Upper lobe of left lung (tissue), 6 donors: Measurements from ENCODE around the gene IQSEC1. TPM values are rescaled to one million over a fixed set of nuclear protein-coding genes. Genes with fewer than 3 reads are reported as not detected.
A peak's percentile ranks its signal among the peaks of the same experiment; 100 is the strongest.
"Not testable (repeated sequence)": the region's sequence is repeated elsewhere in the genome, so short reads cannot be mapped to it uniquely, and the experiment has no call there.

Source experiments
- ATAC-seq, 2 donors: fragments of 200-7000 bp; cut with Tn5 transposase; one replicate each; pipeline ENCODE4 v1.9.1; 2022; ENCODE audit warnings: mild to moderate bottlenecking in 2 of 2, moderate library complexity in 2 of 2; ENCODE audit not compliant: low FRiP score in 2 of 2
- DNase-seq, 2 donors: peaks; one replicate each; pipeline ENCODE4 v3.0.0-alpha.2; 2019 to 2020
- H3K27ac ChIP-seq, 4 donors: fragments of 200-600 bp; sonication (generic); one replicate each; pipeline ENCODE4 v1.5.1; 2016 to 2019
- H3K27me3 ChIP-seq, 4 donors: fragments of 200-600 bp; sonication (generic); one replicate each; pipeline ENCODE4 v1.5.1; 2017 to 2019
- H3K36me3 ChIP-seq, 4 donors: fragments of 200-600 bp; sonication (generic); one replicate each; pipeline ENCODE4 v1.5.1; 2016 to 2019
- H3K4me1 ChIP-seq, 4 donors: fragments of 200-600 bp; sonication (generic); one replicate each; pipeline ENCODE4 v1.5.1; 2018 to 2019
- H3K4me3 ChIP-seq, 4 donors: fragments of 200-600 bp; sonication (generic); one replicate each; pipeline ENCODE4 v1.5.1; 2017 to 2019; ENCODE audit warnings: mild to moderate bottlenecking in 2 of 4, moderate library complexity in 1 of 4
- H3K9me3 ChIP-seq, 4 donors: fragments of 200-600 bp; sonication (generic); one replicate each; pipeline ENCODE4 v1.5.1; 2018 to 2019
- EP300 ChIP-seq, 4 donors: sonication (generic); formaldehyde crosslinking; IDR thresholded peaks; one replicate each; pipeline ENCODE4 v1.5.1; 2017; ENCODE audit warnings: antibody characterized with exemption in 4 of 4, control low read depth in 2 of 4
- POLR2A ChIP-seq, 4 donors: fragments of 450-650 bp; IDR thresholded peaks; one replicate each; pipeline ENCODE4 v1.5.1; 2016 to 2017; ENCODE audit warnings: antibody characterized with exemption in 4 of 4, mild to moderate bottlenecking in 2 of 4
- POLR2AphosphoS5 ChIP-seq, 2 donors: sonication (generic); formaldehyde crosslinking; IDR thresholded peaks; one replicate each; pipeline ENCODE4 v1.5.1; 2017; ENCODE audit warnings: antibody characterized with exemption in 2 of 2
- WGBS, 2 donors: methylation state at CpG; one replicate each; pipeline ENCODE4 v1.1.5; 2017 to 2018; 5-methylcytosine and 5-hydroxymethylcytosine counted together
- total RNA-seq, 6 donors: library from RNA; depleted of rRNA in 4 of 6; stranded (reverse); fragments of >200 nt in 4 of 6; gene quantifications; one replicate each; pipeline versions ENCODE4 v1.1.0 to v1.2.1, GENCODE V29; 2016 to 2021
- TF ChIP-seq, protein P1 (sequence below), 6 experiments: fragments of 450-650 bp in 4 of 6; fragments of 200-600 bp in 2 of 6; sonication (generic) in 2 of 6; IDR thresholded peaks; one replicate each; pipeline ENCODE4 v1.5.1; 2016 to 2019; ENCODE audit warnings: antibody characterized with exemption in 6 of 6
- donor health status: DM: no; HTN: no; CAD: no; lungs with moderate emphysema.
- donor health status: DM: no; HTN: yes; CAD: no; lungs with severe emphysema.

The IQSEC1 gene
- total RNA-seq, 6 donors from 2014 or later, result 51.1 to 105 (median 81.0) TPM

- TF ChIP-seq POLR2A (IDR thresholded peaks at IDR 0.05) (no peak), EP300 (IDR thresholded peaks at IDR 0.05) (no peak), POLR2AphosphoS5 (IDR thresholded peaks at IDR 0.05) (no peak)
- TF ChIP-seq, protein P1, sequence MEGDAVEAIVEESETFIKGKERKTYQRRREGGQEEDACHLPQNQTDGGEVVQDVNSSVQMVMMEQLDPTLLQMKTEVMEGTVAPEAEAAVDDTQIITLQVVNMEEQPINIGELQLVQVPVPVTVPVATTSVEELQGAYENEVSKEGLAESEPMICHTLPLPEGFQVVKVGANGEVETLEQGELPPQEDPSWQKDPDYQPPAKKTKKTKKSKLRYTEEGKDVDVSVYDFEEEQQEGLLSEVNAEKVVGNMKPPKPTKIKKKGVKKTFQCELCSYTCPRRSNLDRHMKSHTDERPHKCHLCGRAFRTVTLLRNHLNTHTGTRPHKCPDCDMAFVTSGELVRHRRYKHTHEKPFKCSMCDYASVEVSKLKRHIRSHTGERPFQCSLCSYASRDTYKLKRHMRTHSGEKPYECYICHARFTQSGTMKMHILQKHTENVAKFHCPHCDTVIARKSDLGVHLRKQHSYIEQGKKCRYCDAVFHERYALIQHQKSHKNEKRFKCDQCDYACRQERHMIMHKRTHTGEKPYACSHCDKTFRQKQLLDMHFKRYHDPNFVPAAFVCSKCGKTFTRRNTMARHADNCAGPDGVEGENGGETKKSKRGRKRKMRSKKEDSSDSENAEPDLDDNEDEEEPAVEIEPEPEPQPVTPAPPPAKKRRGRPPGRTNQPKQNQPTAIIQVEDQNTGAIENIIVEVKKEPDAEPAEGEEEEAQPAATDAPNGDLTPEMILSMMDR (IDR thresholded peaks at IDR 0.05), result no peak
- H3K27me3 ChIP-seq, result no peaks in the 10 kb centered on the region
- H3K36me3 ChIP-seq, result no peaks in the 10 kb centered on the region
- ATAC-seq (no peak), DNase-seq (no peak)
- H3K27ac ChIP-seq, result no peak overlapping the region
- 95% methylated on average over 8 of the region's 8 CpGs for WGBS, 2 donors
- peaks cover 0 to 11% (median 0%) of the 10 kb centered on the region in 4 donors for H3K9me3 ChIP-seq
- no peak overlapping the region for H3K4me3 ChIP-seq
- peaks cover 0 to 4% (median 0%) of the 10 kb centered on the region in 4 donors for H3K4me1 ChIP-seq
Observed at GRCh38 chr3:12862387-12862786, 210.8 kb downstream of the IQSEC1 start.

DNA sequence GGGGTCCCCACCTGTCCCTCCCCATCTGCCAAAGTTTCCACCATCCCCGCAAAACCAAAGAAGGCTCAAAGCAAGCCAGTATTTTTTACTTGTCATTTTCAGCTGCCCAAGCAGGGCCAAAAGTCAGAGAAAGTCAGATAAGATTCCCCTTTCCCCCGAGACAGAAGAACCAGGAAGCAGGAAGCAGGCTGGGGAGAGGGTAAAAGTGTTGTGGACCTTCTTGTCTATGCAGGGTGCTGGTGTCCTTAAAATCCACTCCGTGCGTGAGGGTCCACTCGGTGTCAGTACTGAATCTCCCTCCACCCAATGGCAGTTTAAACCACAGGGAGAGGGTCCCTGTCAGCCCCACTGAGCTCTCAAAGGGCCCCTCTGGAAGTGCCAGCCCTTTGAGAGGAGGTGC, 211.6 kb downstream of the IQSEC1 start:
- Histone ChIP-seq H3K36me3 (no peaks in the 10 kb centered on the region), H3K9me3 (peaks cover 0 to 11% (median 0%) of the 10 kb centered on the region in 4 donors), H3K27me3 (no peaks in the 10 kb centered on the region), H3K27ac (no peak overlapping the region), H3K4me3 (no peak overlapping the region), H3K4me1 (peaks cover 0 to 4% (median 0%) of the 10 kb centered on the region in 4 donors)
- 78 to 84% methylated on average over 5 of the region's 5 CpGs for WGBS, 2 donors
- DNase-seq, result no peak
- TF ChIP-seq POLR2AphosphoS5 (IDR thresholded peaks at IDR 0.05) (no peak), POLR2A (IDR thresholded peaks at IDR 0.05) (no peak), EP300 (IDR thresholded peaks at IDR 0.05) (no peak)
- TF ChIP-seq, protein P1 (IDR thresholded peaks at IDR 0.05), result no peak
- no peak for ATAC-seq

GRCh38 chr3:12859840-12860239, 213.4 kb downstream of the IQSEC1 start:
- DNase-seq, result no peak
- WGBS, 2 donors, result 49 to 62% methylated on average over 5 to 7 of the region's 7 CpGs
- Histone ChIP-seq H3K36me3 (no peaks in the 10 kb centered on the region), H3K4me1 (peaks cover 0 to 4% (median 0%) of the 10 kb centered on the region in 4 donors), H3K9me3 (peaks cover 0 to under 1% (median 0%) of the 10 kb centered on the region in 4 donors), H3K27me3 (no peaks in the 10 kb centered on the region), H3K27ac (no peak overlapping the region), H3K4me3 (no peak overlapping the region)
- TF ChIP-seq EP300 (IDR thresholded peaks at IDR 0.05) (no peak), POLR2A (IDR thresholded peaks at IDR 0.05) (no peak), POLR2AphosphoS5 (IDR thresholded peaks at IDR 0.05) (no peak)
- TF ChIP-seq, protein P1 (IDR thresholded peaks at IDR 0.05), result no peak
- ATAC-seq, result peak in 1 of 2 donors; percentile 35

GRCh38 chr3:12856626-12857025, 216.6 kb downstream of the IQSEC1 start:
- 89 to 100% methylated on average over 1 to 4 of the region's 5 CpGs for WGBS, 2 donors
- H3K4me3 ChIP-seq, result no peak overlapping the region
- no peaks in the 10 kb centered on the region for H3K27me3 ChIP-seq
- ATAC-seq (no peak), DNase-seq (no peak)
- TF ChIP-seq, protein P1 (IDR thresholded peaks at IDR 0.05), result no peak
- TF ChIP-seq POLR2AphosphoS5 (IDR thresholded peaks at IDR 0.05) (no peak), EP300 (IDR thresholded peaks at IDR 0.05) (no peak), POLR2A (IDR thresholded peaks at IDR 0.05) (no peak)
- H3K36me3 ChIP-seq, result no peaks in the 10 kb centered on the region
- no peak overlapping the region for H3K27ac ChIP-seq
- H3K4me1 ChIP-seq, result peaks cover 0 to 4% (median 0%) of the 10 kb centered on the region in 4 donors
- no peaks in the 10 kb centered on the region for H3K9me3 ChIP-seq

DNA sequence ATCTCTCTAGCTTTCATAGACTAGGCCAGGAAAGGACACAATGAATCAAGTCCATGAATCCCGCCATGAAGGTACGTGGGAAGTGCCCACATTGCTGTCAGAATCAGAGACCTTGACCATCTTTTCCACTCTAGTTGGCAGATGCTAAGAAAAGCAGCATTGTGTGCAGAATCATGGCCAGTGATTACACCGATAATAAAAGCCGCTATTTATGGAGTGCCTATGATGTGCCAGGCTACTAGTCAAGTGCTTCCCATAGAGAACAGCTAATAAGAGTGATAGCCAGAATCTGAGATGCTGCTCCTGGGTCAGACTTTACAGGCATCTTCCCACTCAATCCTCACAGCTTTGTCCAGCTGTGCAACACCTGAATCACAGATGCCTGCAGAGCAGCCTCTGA, 218.7 kb downstream of the IQSEC1 start:
- WGBS, 2 donors, result 86 to 87% methylated on average over 4 of the region's 4 CpGs
- DNase-seq, result no peak
- TF ChIP-seq POLR2AphosphoS5 (IDR thresholded peaks at IDR 0.05) (no peak), POLR2A (IDR thresholded peaks at IDR 0.05) (no peak), EP300 (IDR thresholded peaks at IDR 0.05) (no peak)
- TF ChIP-seq, protein P1 (IDR thresholded peaks at IDR 0.05), result no peak
- Histone ChIP-seq H3K27ac (no peak overlapping the region), H3K4me1 (no peaks in the 10 kb centered on the region), H3K9me3 (no peaks in the 10 kb centered on the region), H3K4me3 (no peak overlapping the region), H3K36me3 (no peaks in the 10 kb centered on the region), H3K27me3 (no peaks in the 10 kb centered on the region)
- no peak for ATAC-seq

DNA sequence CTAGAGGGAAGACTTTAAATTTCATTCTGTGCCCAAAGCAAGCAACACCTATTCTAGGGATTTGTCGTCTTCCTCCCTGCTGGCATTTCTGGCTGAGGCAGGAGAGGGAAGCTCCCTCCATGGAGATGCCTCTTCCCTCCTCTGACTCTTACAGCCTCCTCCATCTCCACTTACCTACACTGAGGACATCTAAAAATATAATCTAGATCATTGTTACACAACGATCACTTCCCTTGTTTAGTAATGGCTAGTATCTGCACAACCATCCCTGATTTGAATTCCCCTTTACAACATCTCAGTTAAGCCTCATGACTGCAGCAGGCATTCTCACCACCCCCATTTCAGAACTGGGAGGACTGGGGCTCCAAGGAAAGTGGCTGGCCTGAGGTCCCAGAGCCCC, 219.4 kb downstream of the IQSEC1 start:
- ATAC-seq, result peak in 1 of 2 donors; percentile 15
- not testable (repeated sequence) for H3K4me1 ChIP-seq, H3K36me3 ChIP-seq, H3K9me3 ChIP-seq, H3K27me3 ChIP-seq, H3K4me3 ChIP-seq, DNase-seq, H3K27ac ChIP-seq
- 65 to 77% methylated on average over 2 of the region's 2 CpGs for WGBS, 2 donors
